Kidney glomerular epithelial cell (primary cell): Measurements from ENCODE around the gene RRP36.
"Not testable (repeated sequence)": the region's sequence is repeated elsewhere in the genome, so short reads cannot be mapped to it uniquely, and the experiment has no call there.

Experiments
- DNase-seq: peaks from one replicate; lab custom pipeline; 2025; lab: John Stamatoyannopoulos, UW

The RRP36 gene

DNA sequence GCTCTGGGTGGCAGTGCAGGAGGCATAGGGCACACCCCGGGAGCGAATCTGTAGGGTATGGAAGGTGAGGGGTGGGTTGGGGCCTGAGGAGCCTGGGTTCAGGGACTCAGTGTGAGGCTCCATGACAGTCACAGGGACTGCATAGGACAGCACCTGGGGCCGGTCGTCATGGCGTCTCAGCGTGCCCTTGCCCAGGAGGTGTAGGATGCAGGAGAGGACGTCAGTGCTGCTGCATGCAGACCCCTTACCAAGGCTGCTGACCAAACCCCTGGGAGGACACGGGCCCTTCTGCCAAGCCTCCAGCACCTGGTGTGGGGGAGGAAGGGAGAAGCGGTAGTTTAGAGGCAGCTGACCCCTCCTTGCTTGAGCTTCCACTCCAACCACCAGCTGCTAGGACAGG lies 16.3 kb downstream of the RRP36 start:
- no peak for DNase-seq

GRCh38 chr6:43038727-43039126 lies 17.3 kb downstream of the RRP36 start:
- DNase-seq, result no peak

GRCh38 chr6:43040542-43041257 lies 19.3 kb downstream of the RRP36 start:
- DNase-seq, result no peak

GRCh38 chr6:43041475-43041874 lies 20.1 kb downstream of the RRP36 start:
- not testable (repeated sequence) for DNase-seq

- DNase-seq, result no peak
Measured at GRCh38 chr6:43043310-43043709, 21.9 kb downstream of the RRP36 start.

DNA sequence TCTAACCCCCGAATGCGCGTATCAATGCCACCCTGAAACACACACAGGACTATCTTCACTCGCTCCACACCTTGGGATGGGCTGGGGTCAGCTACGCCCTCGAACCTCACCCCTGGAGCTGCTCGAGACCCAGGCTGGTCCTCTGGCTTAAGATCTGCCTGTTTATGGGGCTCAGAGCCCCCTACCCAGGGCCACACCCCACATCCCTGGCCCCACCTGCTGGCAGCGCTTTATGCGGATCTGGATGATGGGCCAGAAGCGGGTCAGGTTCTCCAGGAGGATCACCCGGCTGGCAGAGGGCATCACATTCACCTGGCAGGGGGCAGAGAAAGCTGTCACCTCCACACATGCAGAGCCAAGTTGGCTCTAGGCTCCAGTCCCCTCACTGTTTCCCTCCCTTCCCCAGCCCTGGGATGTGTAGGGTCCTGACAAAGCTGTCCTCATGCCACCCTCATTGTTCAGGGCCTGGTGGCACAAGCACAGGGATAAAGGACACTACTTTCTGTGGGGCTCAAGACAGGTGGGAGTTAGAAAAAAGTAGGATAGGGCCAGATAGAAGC lies 24.0 kb downstream of the RRP36 start:
- DNase-seq, result no peak

- DNase-seq, result no peak
Measured at GRCh38 chr6:43047998-43048397, 26.6 kb downstream of the RRP36 start.

DNA sequence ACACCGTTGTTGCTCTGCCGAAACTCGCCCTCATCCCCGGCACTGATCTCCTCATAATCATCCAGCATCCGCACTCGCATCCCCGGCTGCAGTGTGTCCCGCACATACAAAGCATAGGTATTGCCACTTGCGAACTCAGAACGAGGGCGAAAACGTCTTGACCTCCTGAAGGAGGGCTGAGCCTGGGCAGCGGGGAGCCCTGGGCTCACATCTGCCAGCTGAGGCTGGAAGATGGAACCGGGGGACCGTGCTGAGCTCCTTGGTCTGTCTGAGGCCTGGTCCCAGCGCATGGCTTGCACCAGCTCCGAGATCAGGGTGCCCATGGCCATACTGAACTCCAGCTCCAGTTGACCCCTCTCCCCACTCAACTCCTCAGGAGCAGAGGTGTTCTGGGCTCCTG lies 29.6 kb downstream of the RRP36 start:
- no peak for DNase-seq

DNA sequence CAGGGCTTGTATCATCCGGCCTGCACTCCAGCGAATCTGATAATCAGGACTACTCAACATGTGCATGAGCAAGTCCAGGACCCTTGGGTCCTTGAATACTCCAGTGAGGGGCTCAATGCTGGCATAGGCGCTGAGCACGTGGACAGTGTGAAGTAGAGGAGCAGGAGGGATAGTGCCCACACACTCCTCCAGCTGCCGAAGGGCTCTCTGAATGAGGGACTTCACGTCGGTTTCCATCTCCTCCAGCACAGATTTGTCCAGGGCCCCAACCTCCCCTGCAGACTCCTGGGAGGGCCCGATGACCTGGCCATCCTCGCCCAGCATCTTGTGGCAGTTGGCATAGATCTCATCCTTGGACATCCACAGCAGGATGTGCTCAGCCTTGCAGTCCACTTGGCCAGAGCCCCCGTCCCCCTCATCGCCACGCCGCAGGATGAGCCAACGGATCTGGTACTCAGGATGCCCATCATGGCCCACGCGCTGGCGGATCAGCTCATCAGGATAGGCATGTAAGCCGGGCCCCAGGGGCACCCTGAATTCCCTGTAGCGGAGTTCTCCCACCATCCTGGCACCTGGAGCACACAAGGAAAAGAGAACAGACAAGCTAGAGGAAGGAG lies 30.9 kb downstream of the RRP36 start:
- DNase-seq, result no peak

GRCh38 chr6:43052842-43053544 lies 31.6 kb downstream of the RRP36 start:
- DNase-seq, result peak; percentile 23

- peak; percentile 96 for DNase-seq
Measured at GRCh38 chr6:43053545-43054205, 32.3 kb downstream of the RRP36 start, which contains the start of gene CUL7. CUL7 (minus strand) TSS chr6:43053851; CDS start chr6:43052788, 1,063 bp downstream.

DNA sequence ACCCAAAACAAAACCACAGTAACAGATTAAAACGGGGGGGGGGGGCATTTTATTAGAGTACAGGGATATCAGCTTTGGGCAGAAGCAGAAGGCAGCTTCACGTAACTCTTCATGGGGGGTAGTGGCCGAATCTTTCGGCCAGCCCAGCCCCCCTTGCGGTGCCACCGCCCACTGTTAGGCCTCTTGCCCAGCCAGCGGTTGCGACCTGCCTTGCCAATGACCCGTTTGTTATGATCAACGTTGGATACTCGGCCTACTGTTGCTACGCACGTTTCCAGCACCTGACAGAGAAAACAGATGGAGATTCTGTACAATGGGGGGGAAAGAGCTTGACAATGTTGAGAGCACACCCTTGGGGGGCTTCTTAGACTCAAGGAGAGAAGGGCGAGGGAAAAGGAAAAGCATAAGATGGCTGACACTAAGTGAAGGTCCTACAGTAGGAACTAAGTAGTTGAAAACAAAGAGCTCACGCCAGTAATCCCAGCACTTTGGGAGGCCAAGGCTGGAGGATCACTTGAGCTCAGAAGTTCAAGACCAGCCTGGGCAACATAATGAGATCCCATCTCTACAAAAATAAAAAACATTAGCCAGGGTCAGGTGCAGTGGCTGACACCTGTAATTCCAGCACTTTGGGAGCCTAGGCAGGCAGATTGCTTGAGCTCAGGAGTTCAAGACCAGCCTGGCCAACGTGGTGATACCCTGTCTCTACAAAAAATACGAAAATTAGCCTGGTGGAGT lies 33.0 kb downstream of the RRP36 start:
- DNase-seq, result no peak

- no peak for DNase-seq
Measured at GRCh38 chr6:43055966-43056365, 34.5 kb downstream of the RRP36 start.

DNA sequence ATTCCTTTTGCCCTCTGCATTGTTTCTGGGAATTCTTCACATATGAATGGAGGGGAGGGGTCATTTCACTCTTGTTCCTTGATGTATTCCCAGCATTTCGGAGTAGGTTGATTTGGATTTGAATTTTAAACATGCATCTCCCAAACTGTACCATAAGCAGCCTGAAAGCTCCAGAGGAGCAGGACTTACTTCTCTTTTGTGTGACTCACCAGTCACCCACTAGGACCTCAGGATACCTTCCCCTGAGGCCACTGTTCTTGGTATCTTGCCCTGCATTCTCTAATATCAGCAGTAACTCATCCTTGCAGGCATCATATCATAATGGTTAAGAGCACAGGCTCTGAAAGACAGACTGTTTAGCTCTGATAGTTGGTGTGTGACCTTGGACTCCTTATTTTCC lies 37.1 kb downstream of the RRP36 start:
- no peak for DNase-seq

DNA sequence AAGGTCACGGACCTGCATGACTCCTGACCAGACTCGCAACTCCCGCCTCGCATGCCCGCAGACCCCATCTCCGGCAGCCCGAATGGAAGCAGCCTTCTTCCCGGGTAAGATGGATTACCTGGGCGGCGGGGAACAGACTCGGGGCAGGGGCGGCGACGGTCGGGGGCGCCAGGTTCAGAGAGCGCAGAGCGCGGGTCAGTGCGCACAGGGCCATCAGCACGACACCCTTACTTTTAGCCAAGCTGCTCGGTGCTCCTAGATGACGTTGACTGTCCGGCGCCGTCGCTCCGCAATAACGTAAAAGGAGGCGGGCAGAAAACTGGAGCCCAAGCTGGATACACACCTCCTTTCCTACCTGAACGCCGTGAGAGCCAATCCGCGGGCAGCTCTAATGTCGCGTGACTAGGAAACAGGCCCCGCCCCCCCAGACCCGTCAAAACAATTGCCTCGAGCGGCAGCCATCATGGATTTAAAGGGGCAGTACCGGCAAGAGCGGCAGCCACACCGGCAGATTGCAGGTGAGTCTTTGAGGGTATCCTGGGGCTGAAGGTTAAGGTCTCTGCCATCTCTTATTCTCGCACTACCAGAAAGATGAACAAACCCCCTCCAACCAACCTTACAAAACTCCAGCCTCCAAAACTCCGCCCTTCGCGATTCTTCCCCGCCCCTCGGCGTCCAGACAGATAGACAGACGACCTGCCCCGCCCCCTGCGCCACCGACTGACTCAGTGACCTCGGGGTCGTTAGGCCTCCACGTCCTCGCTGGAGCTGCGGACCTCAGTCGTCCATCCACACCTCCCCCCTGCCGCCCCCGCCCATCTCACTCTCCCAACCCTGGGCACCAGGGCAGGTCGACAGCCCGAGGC lies 38.0 kb downstream of the RRP36 start, which contains the start of the genes KLC4 and MRPL2:
KLC4 (plus strand) TSS at position 464 of the 866 bp plus-strand sequence. CDS start 1,705 bp downstream, outside the sequence.
MRPL2 (minus strand) TSS at position 267 of the 866 bp plus-strand sequence; CDS start at position 214, 53 bp downstream.
- peak; percentile 99 for DNase-seq

- DNase-seq, result no peak
Measured at GRCh38 chr6:43060034-43060754, 38.8 kb downstream of the RRP36 start.

GRCh38 chr6:43060755-43061633 lies 39.6 kb downstream of the RRP36 start:
- no peak for DNase-seq

DNA sequence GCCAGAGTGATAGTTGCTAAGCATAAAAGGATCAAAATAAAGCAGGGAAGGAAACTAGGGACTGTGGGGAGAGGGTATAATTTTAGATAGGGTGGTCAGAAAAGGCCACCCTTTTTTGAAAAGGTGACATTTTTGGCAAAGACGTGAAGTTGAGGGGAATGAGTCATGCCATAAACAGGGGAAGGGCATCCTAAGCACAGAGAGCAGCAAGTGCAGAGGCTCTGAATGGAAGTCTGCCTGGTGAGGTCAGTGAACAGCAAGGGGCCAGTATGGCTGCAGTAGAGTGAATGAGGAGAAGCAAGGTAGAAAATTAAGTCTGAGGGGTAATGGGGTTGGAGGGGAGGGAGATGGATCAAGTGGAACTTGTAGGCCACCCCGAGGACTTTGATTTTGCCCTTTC lies 40.4 kb downstream of the RRP36 start:
- no peak for DNase-seq

GRCh38 chr6:43062818-43063217 lies 41.4 kb downstream of the RRP36 start:
- no peak for DNase-seq
